Frontal cortex (tissue), 4 donors: ENCODE results near the gene ZNF746. TPM values are rescaled to one million over a fixed set of nuclear protein-coding genes. Genes with fewer than 3 reads are reported as not detected.
"Not testable (repeated sequence)": the region's sequence is repeated elsewhere in the genome, so short reads cannot be mapped to it uniquely, and the experiment has no call there.

ENCODE experiments used
- DNase-seq, 2 donors: peaks; one replicate each; pipeline ENCODE4 v3.0.0; 2012; ENCODE audit warnings: low spot score in 2 of 2
- FAIRE-seq: peaks from 2 replicates; lab custom pipeline; 2012; peaks lifted over from hg19 to GRCh38; lab: Jason Lieb, UNC
- total RNA-seq: library from RNA; depleted of rRNA; stranded (reverse); fragments of >200 nt; gene quantifications from one replicate; pipeline ENCODE4 v1.2.3, GENCODE V29; 2014
- donor health status: control.
- donor health status: control.
- donor health status: control.

ZNF746 gene
- total RNA-seq, 1 donor from 2014 or later: 23.2 TPM

GRCh38 chr7:149493975-149494374 lies 3.6 kb downstream of the ZNF746 start:
- FAIRE-seq: not testable (repeated sequence)

GRCh38 chr7:149493366-149493765 lies 4.2 kb downstream of the ZNF746 start:
- FAIRE-seq (no peak), DNase-seq (no peak)

More at GRCh38 chr7:149493975-149494374, 3.6 kb downstream of the ZNF746 start:
- DNase-seq: not testable (repeated sequence)

- no peak for DNase-seq
Observed at GRCh38 chr7:149490083-149490760, 7.4 kb downstream of the ZNF746 start.

GRCh38 chr7:149489391-149490024 lies 8.1 kb downstream of the ZNF746 start:
- no peak for DNase-seq
- no peak for FAIRE-seq

More at GRCh38 chr7:149490083-149490760, 7.4 kb downstream of the ZNF746 start:
- no peak for FAIRE-seq

GRCh38 chr7:149479568-149479967 lies 18.0 kb downstream of the ZNF746 start:
- DNase-seq (no peak), FAIRE-seq (no peak)

- FAIRE-seq (no peak), DNase-seq (no peak)
Observed at GRCh38 chr7:149478754-149479153, 18.9 kb downstream of the ZNF746 start.

GRCh38 chr7:149477494-149478443 lies 19.8 kb downstream of the ZNF746 start:
- DNase-seq: no peak
- no peak for FAIRE-seq

GRCh38 chr7:149476791-149477190 lies 20.8 kb downstream of the ZNF746 start:
- DNase-seq (no peak), FAIRE-seq (no peak)

GRCh38 chr7:149475121-149476045 lies 22.2 kb downstream of the ZNF746 start:
- FAIRE-seq: no peak
- no peak for DNase-seq

- DNase-seq: no peak
- no peak for FAIRE-seq
Observed at GRCh38 chr7:149474309-149475120, 23.1 kb downstream of the ZNF746 start.

GRCh38 chr7:149473251-149473650 lies 24.4 kb downstream of the ZNF746 start:
- FAIRE-seq (no peak), DNase-seq (no peak)

- FAIRE-seq: no peak
- no peak for DNase-seq
Observed at GRCh38 chr7:149471289-149471953, 26.2 kb downstream of the ZNF746 start.

GRCh38 chr7:149469806-149470205 lies 27.8 kb downstream of the ZNF746 start:
- FAIRE-seq (no peak), DNase-seq (no peak)

- DNase-seq: no peak
- FAIRE-seq: no peak
Observed at GRCh38 chr7:149468208-149468607, 29.4 kb downstream of the ZNF746 start.

- FAIRE-seq: no peak
- DNase-seq: no peak
Observed at GRCh38 chr7:149467321-149467859, 30.2 kb downstream of the ZNF746 start.

GRCh38 chr7:149466364-149466763 lies 31.2 kb downstream of the ZNF746 start:
- FAIRE-seq: no peak

GRCh38 chr7:149463500-149464161 lies 34.0 kb downstream of the ZNF746 start:
- FAIRE-seq: no peak
- DNase-seq: no peak

More at GRCh38 chr7:149466364-149466763, 31.2 kb downstream of the ZNF746 start:
- no peak for DNase-seq
